Ovary (tissue), 9 donors: ENCODE results near the gene DRC7. TPM values are rescaled to one million over a fixed set of nuclear protein-coding genes. Genes with fewer than 3 reads are reported as not detected.
"Not testable (repeated sequence)": the region's sequence is repeated elsewhere in the genome, so short reads cannot be mapped to it uniquely, and the experiment has no call there.

ENCODE experiments used
- DNase-seq, 5 donors: peaks; one replicate each; pipeline ENCODE4 v3.0.0-alpha.2; 2019 to 2020
- H3K27ac ChIP-seq, 2 donors: fragments of 200-600 bp; one replicate each; pipeline versions ENCODE4 v1.5.1 to v1.8.0; 2019 to 2022
- H3K27me3 ChIP-seq: fragments of 200-600 bp; one replicate; pipeline ENCODE4 v1.8.0; 2022
- H3K36me3 ChIP-seq: fragments of 200-600 bp; sonication (generic); one replicate; pipeline ENCODE4 v1.5.1; 2019
- H3K4me1 ChIP-seq: one replicate; pipeline ENCODE4 v1.8.1; 2013; ENCODE audit warnings: mild to moderate bottlenecking, moderate library complexity; ENCODE audit not compliant: insufficient read depth
- H3K4me3 ChIP-seq: fragments of 200-600 bp; sonication (generic); one replicate; pipeline ENCODE4 v1.5.1; 2017
- H3K9me3 ChIP-seq, 2 donors: fragments of 200-600 bp in 1 of 2; sonication (generic) in 1 of 2; one replicate each; pipeline versions ENCODE4 v1.5.1 to v1.8.1; 2013 to 2019; ENCODE audit warnings: mild to moderate bottlenecking in 1 of 2, moderate library complexity in 1 of 2
- EP300 ChIP-seq: sonication (generic); formaldehyde crosslinking; IDR thresholded peaks from one replicate; pipeline ENCODE4 v1.6.1; 2017; ENCODE audit warnings: antibody characterized with exemption
- POLR2A ChIP-seq: fragments of 450-650 bp; IDR thresholded peaks from one replicate; pipeline ENCODE4 v1.6.1; 2017; ENCODE audit warnings: antibody characterized with exemption, mild to moderate bottlenecking, moderate library complexity
- WGBS, 3 donors: extraction: QIAGEN DNeasy Blood & Tissue Kit in 1 of 3; methylation state at CpG; one replicate each; pipeline versions ENCODE4 v1.1.5 to v1.1.7; 2013 to 2017; 5-methylcytosine and 5-hydroxymethylcytosine counted together
- intact Hi-C, 4 donors: fragments of 100-400 bp; cut with DNase I; formaldehyde crosslinking; loops; one replicate each; pipeline versions ENCODE4 v1.11.0 to v1.15.1; 2022 to 2023
- polyA plus RNA-seq, 2 donors: library from polyadenylated mRNA; stranded (reverse); fragments of 200-250 nt in 1 of 2; fragments of 350-450 nt in 1 of 2; fragmentation: Illumina TruSeq in 1 of 2; extraction: RNeasy Lipid Tissue Mini Kit (QIAGEN cat#74804) in 1 of 2; gene quantifications; one replicate each; pipeline ENCODE4 v1.2.3, GENCODE V29; 2013 to 2014
- total RNA-seq, 7 donors: library from RNA; depleted of rRNA in 2 of 7; stranded (reverse); fragments of >200 nt in 2 of 7; fragmentation: NEBNext Ultra II Directional in 3 of 7; extraction: Animal tissue kit (Norgen Biotek cat#: 25700) in 3 of 7; gene quantifications; one replicate each; pipeline versions ENCODE4 v1.1.0 to v1.2.4, GENCODE V29; 2016 to 2023
- TF ChIP-seq, protein P1 (sequence below), 3 donors: fragments of 450-650 bp in 2 of 3; fragments of 200-600 bp in 1 of 3; IDR thresholded peaks; one replicate each; pipeline versions ENCODE4 v1.5.1 to v1.8.0; 2016 to 2022; ENCODE audit warnings: antibody characterized with exemption in 3 of 3, mild to moderate bottlenecking in 1 of 3
- donor health status: DM: no; HTN: no; CAD: no; lungs with moderate emphysema.
- donor health status: DM: no; HTN: no; CAD: no.
- donor health status: Bipolar disorder and iron deficiency.
- donor health status: DM: yes; HTN: yes; CAD: no.
- donor health status: DM: no; HTN: no; CAD: no.
- donor health status: DM: yes; HTN: yes; CAD: no.

Gene DRC7
- total and polyA plus RNA-seq, 9 donors, result 0.07 to 12.5 (median 0.67) TPM; not detected in 3

- Histone ChIP-seq H3K27me3 (no peaks in the 10 kb centered on the region), H3K4me1 (no peaks in the 10 kb centered on the region), H3K36me3 (no peaks in the 10 kb centered on the region), H3K4me3 (no peak overlapping the region), H3K27ac (no peak overlapping the region), H3K9me3 (no peaks in the 10 kb centered on the region)
- 86 to 89% (median 88%) methylated on average over 20 of the region's 20 CpGs for WGBS, 3 donors
- no peak for DNase-seq
- TF ChIP-seq POLR2A (no peak), EP300 (no peak)
- TF ChIP-seq, protein P1, sequence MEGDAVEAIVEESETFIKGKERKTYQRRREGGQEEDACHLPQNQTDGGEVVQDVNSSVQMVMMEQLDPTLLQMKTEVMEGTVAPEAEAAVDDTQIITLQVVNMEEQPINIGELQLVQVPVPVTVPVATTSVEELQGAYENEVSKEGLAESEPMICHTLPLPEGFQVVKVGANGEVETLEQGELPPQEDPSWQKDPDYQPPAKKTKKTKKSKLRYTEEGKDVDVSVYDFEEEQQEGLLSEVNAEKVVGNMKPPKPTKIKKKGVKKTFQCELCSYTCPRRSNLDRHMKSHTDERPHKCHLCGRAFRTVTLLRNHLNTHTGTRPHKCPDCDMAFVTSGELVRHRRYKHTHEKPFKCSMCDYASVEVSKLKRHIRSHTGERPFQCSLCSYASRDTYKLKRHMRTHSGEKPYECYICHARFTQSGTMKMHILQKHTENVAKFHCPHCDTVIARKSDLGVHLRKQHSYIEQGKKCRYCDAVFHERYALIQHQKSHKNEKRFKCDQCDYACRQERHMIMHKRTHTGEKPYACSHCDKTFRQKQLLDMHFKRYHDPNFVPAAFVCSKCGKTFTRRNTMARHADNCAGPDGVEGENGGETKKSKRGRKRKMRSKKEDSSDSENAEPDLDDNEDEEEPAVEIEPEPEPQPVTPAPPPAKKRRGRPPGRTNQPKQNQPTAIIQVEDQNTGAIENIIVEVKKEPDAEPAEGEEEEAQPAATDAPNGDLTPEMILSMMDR (IDR thresholded peaks at IDR 0.05), result no peak
- intact Hi-C loops, result no loop called here
Observed at GRCh38 chr16:57668630-57669475, 25.8 kb upstream of the DRC7 start.

- no peak overlapping the region for H3K27ac ChIP-seq
- H3K27me3 ChIP-seq, result no peaks in the 10 kb centered on the region
- H3K4me1 ChIP-seq, result no peaks in the 10 kb centered on the region
- H3K36me3 ChIP-seq, result no peaks in the 10 kb centered on the region
- intact Hi-C loops, result no loop called here
- no peak overlapping the region for H3K4me3 ChIP-seq
- no peaks in the 10 kb centered on the region for H3K9me3 ChIP-seq
- DNase-seq, result no peak
- WGBS, 3 donors, result 86 to 89% (median 86%) methylated on average over 12 of the region's 12 CpGs
- TF ChIP-seq, protein P1 (IDR thresholded peaks at IDR 0.05), result no peak
- TF ChIP-seq POLR2A (no peak), EP300 (no peak)
Observed at GRCh38 chr16:57669476-57670162, 25.0 kb upstream of the DRC7 start.

- DNase-seq, result no peak
- Histone ChIP-seq H3K36me3 (no peaks in the 10 kb centered on the region), H3K27ac (no peak overlapping the region), H3K9me3 (no peaks in the 10 kb centered on the region), H3K27me3 (no peaks in the 10 kb centered on the region), H3K4me1 (no peaks in the 10 kb centered on the region), H3K4me3 (no peak overlapping the region)
- WGBS, 3 donors, result 33 to 48% (median 46%) methylated on average over 4 of the region's 4 CpGs
- intact Hi-C loops, result no loop called here
- TF ChIP-seq EP300 (no peak), POLR2A (no peak)
- TF ChIP-seq, protein P1 (IDR thresholded peaks at IDR 0.05), result no peak
Observed at GRCh38 chr16:57670196-57670595, 24.4 kb upstream of the DRC7 start.

- WGBS, 3 donors, result 68 to 82% (median 76%) methylated on average over 7 of the region's 7 CpGs
- H3K4me3 ChIP-seq, DNase-seq, H3K4me1 ChIP-seq, H3K36me3 ChIP-seq, H3K9me3 ChIP-seq, H3K27ac ChIP-seq, intact Hi-C loops, H3K27me3 ChIP-seq: not testable (repeated sequence)
Observed at GRCh38 chr16:57671451-57671850, 23.2 kb upstream of the DRC7 start.

GRCh38 chr16:57672416-57672815 is 22.2 kb upstream of the DRC7 start:
- Histone ChIP-seq H3K9me3 (no peaks in the 10 kb centered on the region), H3K4me1 (no peaks in the 10 kb centered on the region), H3K27me3 (no peaks in the 10 kb centered on the region), H3K4me3 (no peak overlapping the region), H3K36me3 (no peaks in the 10 kb centered on the region), H3K27ac (no peak overlapping the region)
- no peak for DNase-seq
- TF ChIP-seq EP300 (no peak), POLR2A (no peak)
- TF ChIP-seq, protein P1 (IDR thresholded peaks at IDR 0.05), result no peak
- 57 to 68% (median 62%) methylated on average over 3 of the region's 3 CpGs for WGBS, 3 donors
- intact Hi-C loops, result no loop called here
